ENCODE measurements around the gene ANO2. TPM values are rescaled to one million over a fixed set of nuclear protein-coding genes. Genes with fewer than 3 reads are reported as not detected.

ANO2 gene
- total RNA-seq, 1 experiment from 2014 or later: 0.68 TPM

DNA sequence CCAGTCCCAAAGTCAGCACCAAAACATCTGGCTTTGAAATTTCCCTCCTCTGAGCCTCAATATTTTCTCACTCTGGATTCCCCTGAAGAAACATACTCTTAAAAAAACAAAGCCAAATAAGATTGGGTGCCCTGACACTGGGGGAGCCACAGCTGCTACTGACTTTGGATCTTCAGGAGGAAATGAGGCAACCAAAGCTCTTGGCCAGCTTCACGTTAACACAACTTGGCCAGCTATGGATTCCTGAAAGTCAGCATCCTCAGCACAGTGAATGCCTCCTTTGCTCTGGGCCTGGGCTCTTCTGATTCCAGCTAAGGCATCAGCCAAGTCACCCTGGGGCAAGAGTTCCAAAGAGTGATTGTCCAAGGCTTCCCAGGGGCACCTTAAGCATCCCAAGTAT is 254.8 kb downstream of the ANO2 start:
- H3K4me3 ChIP-seq (ENCODE audit: low read depth, low read length): no peak overlapping the region
- ChIA-PET CTCF (no interaction called here), POLR2A (no interaction called here)
- Mint-ChIP-seq H3K9me3 (ENCODE audit: unreplicated experiment) (peaks cover 18% of the 10 kb centered on the region), H3K4me3 (ENCODE audit: unreplicated experiment) (no peak overlapping the region), H3K27me3 (ENCODE audit: insufficient read depth, unreplicated experiment) (no peaks in the 10 kb centered on the region), H3K27ac (ENCODE audit: unreplicated experiment) (no peak overlapping the region), H3K4me1 (ENCODE audit: low read depth, unreplicated experiment) (peaks cover 23% of the 10 kb centered on the region), H3K36me3 (ENCODE audit: insufficient read depth, unreplicated experiment) (peaks cover 4% of the 10 kb centered on the region)
- no peak for DNase-seq
- no peaks in the 10 kb centered on the region for H3K9me3 ChIP-seq
- intact Hi-C loops (cut with micrococcal nuclease; ENCODE audit: unreplicated experiment): no loop called here
- BruUV-seq (replicated peaks): no TSS peak
- peaks cover 13% of the 10 kb centered on the region; the same call in 1 of the 2 replicates for H3K4me1 ChIP-seq
- H3K36me3 ChIP-seq (ENCODE audit: control insufficient read depth, insufficient read depth, low read length): no peaks in the 10 kb centered on the region
- TF ChIP-seq, protein P1, sequence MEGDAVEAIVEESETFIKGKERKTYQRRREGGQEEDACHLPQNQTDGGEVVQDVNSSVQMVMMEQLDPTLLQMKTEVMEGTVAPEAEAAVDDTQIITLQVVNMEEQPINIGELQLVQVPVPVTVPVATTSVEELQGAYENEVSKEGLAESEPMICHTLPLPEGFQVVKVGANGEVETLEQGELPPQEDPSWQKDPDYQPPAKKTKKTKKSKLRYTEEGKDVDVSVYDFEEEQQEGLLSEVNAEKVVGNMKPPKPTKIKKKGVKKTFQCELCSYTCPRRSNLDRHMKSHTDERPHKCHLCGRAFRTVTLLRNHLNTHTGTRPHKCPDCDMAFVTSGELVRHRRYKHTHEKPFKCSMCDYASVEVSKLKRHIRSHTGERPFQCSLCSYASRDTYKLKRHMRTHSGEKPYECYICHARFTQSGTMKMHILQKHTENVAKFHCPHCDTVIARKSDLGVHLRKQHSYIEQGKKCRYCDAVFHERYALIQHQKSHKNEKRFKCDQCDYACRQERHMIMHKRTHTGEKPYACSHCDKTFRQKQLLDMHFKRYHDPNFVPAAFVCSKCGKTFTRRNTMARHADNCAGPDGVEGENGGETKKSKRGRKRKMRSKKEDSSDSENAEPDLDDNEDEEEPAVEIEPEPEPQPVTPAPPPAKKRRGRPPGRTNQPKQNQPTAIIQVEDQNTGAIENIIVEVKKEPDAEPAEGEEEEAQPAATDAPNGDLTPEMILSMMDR (IDR thresholded peaks at IDR 0.05; ENCODE audit: insufficient read depth in 1 of 2, low read depth in 1 of 2, low read length in 1 of 2, severe bottlenecking in 1 of 2, unreplicated experiment in 1 of 2): no peak
- H3K27me3 ChIP-seq (replicated peaks; ENCODE audit: control insufficient read depth, insufficient read depth, low read length): no peaks in the 10 kb centered on the region

- no peaks in the 10 kb centered on the region for H3K36me3 ChIP-seq (ENCODE audit: control insufficient read depth, insufficient read depth, low read length)
- intact Hi-C loops (cut with micrococcal nuclease; ENCODE audit: unreplicated experiment): no loop called here
- TF ChIP-seq, protein P1 (IDR thresholded peaks at IDR 0.05; ENCODE audit: insufficient read depth in 1 of 2, low read depth in 1 of 2, low read length in 1 of 2, severe bottlenecking in 1 of 2, unreplicated experiment in 1 of 2): peak; percentile 23 to 48
- peaks cover 8% of the 10 kb centered on the region; the same call in 1 of the 2 replicates for H3K4me1 ChIP-seq
- Mint-ChIP-seq H3K4me1 (ENCODE audit: low read depth, unreplicated experiment) (peaks cover 19% of the 10 kb centered on the region), H3K36me3 (ENCODE audit: insufficient read depth, unreplicated experiment) (no peaks in the 10 kb centered on the region), H3K9me3 (ENCODE audit: unreplicated experiment) (peaks cover 18% of the 10 kb centered on the region), H3K27ac (ENCODE audit: unreplicated experiment) (no peak overlapping the region), H3K4me3 (ENCODE audit: unreplicated experiment) (no peak overlapping the region), H3K27me3 (ENCODE audit: insufficient read depth, unreplicated experiment) (no peaks in the 10 kb centered on the region)
- BruUV-seq (replicated peaks): no TSS peak
- H3K9me3 ChIP-seq: no peaks in the 10 kb centered on the region
- peak in 1 of 2 experiments; percentile 29 for DNase-seq
- H3K27me3 ChIP-seq (replicated peaks; ENCODE audit: control insufficient read depth, insufficient read depth, low read length): no peaks in the 10 kb centered on the region
- ChIA-PET CTCF (no interaction called here), POLR2A (no interaction called here)
- no peak overlapping the region for H3K4me3 ChIP-seq (ENCODE audit: low read depth, low read length)
These were observed 255.3 kb downstream of the ANO2 start for GRCh38 chr12:5689773-5690172.

DNA sequence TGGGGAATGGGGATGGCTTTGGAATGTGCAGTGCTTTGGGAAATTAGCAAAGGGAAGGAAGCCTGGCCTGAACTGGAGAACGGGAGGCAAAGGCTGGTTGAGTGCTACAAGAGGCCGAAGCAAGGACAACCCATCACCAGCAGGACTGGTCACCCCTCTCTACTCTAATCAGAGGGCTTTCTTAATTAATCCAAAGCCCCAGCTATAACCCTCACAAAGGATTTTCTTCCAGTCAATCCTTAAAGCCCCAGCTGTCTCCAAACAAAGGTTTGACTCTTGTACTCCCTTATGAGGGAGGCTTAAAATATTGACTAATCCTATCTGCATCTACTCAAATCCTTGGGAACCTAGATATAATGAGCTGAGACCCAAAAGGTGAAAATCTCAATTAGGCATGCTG is 256.8 kb downstream of the ANO2 start:
- Mint-ChIP-seq H3K4me3 (ENCODE audit: unreplicated experiment) (no peak overlapping the region), H3K9me3 (ENCODE audit: unreplicated experiment) (peaks cover 8% of the 10 kb centered on the region), H3K27me3 (ENCODE audit: insufficient read depth, unreplicated experiment) (no peaks in the 10 kb centered on the region), H3K27ac (ENCODE audit: unreplicated experiment) (no peak overlapping the region), H3K4me1 (ENCODE audit: low read depth, unreplicated experiment) (peaks cover 7% of the 10 kb centered on the region), H3K36me3 (ENCODE audit: insufficient read depth, unreplicated experiment) (no peaks in the 10 kb centered on the region)
- intact Hi-C loops (cut with micrococcal nuclease; ENCODE audit: unreplicated experiment): no loop called here
- DNase-seq: no peak
- POLR2A ChIA-PET: no interaction called here
- no peaks in the 10 kb centered on the region for H3K9me3 ChIP-seq
- no TSS peak for BruUV-seq (replicated peaks)
- CTCF ChIA-PET: no interaction called here
- H3K4me1 ChIP-seq: no peaks in the 10 kb centered on the region
- no peaks in the 10 kb centered on the region for H3K27me3 ChIP-seq (replicated peaks; ENCODE audit: control insufficient read depth, insufficient read depth, low read length)
- H3K36me3 ChIP-seq (ENCODE audit: control insufficient read depth, insufficient read depth, low read length): no peaks in the 10 kb centered on the region
- no peak overlapping the region for H3K4me3 ChIP-seq (ENCODE audit: low read depth, low read length)
- TF ChIP-seq, protein P1 (IDR thresholded peaks at IDR 0.05; ENCODE audit: insufficient read depth in 1 of 2, low read depth in 1 of 2, low read length in 1 of 2, severe bottlenecking in 1 of 2, unreplicated experiment in 1 of 2): no peak
